Naive thymus-derived CD8-positive, alpha-beta T cell (primary cell): Measurements from ENCODE around the gene OR1I1. TPM values are rescaled to one million over a fixed set of nuclear protein-coding genes. Genes with fewer than 3 reads are reported as not detected.
"Not testable (repeated sequence)": the region's sequence is repeated elsewhere in the genome, so short reads cannot be mapped to it uniquely, and the experiment has no call there.

Experiments
- ATAC-seq, 2 donors: fragments of 150-1000 bp; cut with Tn5 transposase in 1 of 2; sonication (Bioruptor Pico), chemical (Tn5 transposase) in 1 of 2; 1 replicate in 1 of 2; 2 replicates in 1 of 2; pipeline ENCODE4 v1.10.0; 2021; ENCODE audit warnings: mild to moderate bottlenecking in 2 of 2, moderate library complexity in 2 of 2
- POLR2A ChIA-PET: fragments of 350-600 bp; sonication (Branson Sonifier 250); formaldehyde crosslinking; loops from one replicate; lab custom pipeline; 2021; ENCODE audit warnings: antibody characterized with exemption; lab: Charles Lee
- DNase-seq, 10 donors: peaks; one replicate each; pipeline versions ENCODE4 v3.0.0 to v3.0.0-alpha.2; 2020 to 2022
- H3K27ac Mint-ChIP-seq, 10 donors: one replicate each; pipeline ENCODE4 v1.8.0; 2020 to 2022; ENCODE audit warnings: mild to moderate bottlenecking in 10 of 10, mixed read lengths in 10 of 10, moderate library complexity in 4 of 10, inconsistent platforms in 1 of 10
- H3K27me3 Mint-ChIP-seq, 5 donors: one replicate each; pipeline ENCODE4 v1.8.0; 2021 to 2022; ENCODE audit warnings: mixed read lengths in 5 of 5
- H3K36me3 Mint-ChIP-seq, 3 donors: one replicate each; pipeline ENCODE4 v1.8.0; 2020 to 2022; ENCODE audit warnings: mixed read lengths in 3 of 3, mild to moderate bottlenecking in 2 of 3, inconsistent platforms in 1 of 3
- H3K4me1 Mint-ChIP-seq, 4 donors: one replicate each; pipeline ENCODE4 v1.8.0; 2021 to 2022; ENCODE audit warnings: mixed read lengths in 4 of 4
- H3K4me3 Mint-ChIP-seq, 10 donors: one replicate each; pipeline ENCODE4 v1.8.0; 2020 to 2022; ENCODE audit warnings: mild to moderate bottlenecking in 10 of 10, mixed read lengths in 10 of 10, moderate library complexity in 6 of 10, inconsistent platforms in 1 of 10
- H3K9me3 Mint-ChIP-seq, 9 donors: one replicate each; pipeline ENCODE4 v1.8.0; 2020 to 2022; ENCODE audit warnings: mixed read lengths in 9 of 9, mild to moderate bottlenecking in 3 of 9, inconsistent platforms in 1 of 9, moderate library complexity in 1 of 9
- polyA plus RNA-seq, 3 donors: library from polyadenylated mRNA; unstranded; fragments of 300-500 nt; fragmentation: Illumina TruSeq; gene quantifications; one replicate each; pipeline ENCODE4 v1.2.3, GENCODE V29; 2021
- total RNA-seq, 8 experiments: library from RNA in 2 of 8; stranded (reverse) in 2 of 8; gene quantifications; one replicate each; pipeline ENCODE4 v1.2.3 and lab custom pipeline; 2021 to 2026

The OR1I1 gene
- total and polyA plus RNA-seq, 5 experiments from 2014 or later: not detected

DNA sequence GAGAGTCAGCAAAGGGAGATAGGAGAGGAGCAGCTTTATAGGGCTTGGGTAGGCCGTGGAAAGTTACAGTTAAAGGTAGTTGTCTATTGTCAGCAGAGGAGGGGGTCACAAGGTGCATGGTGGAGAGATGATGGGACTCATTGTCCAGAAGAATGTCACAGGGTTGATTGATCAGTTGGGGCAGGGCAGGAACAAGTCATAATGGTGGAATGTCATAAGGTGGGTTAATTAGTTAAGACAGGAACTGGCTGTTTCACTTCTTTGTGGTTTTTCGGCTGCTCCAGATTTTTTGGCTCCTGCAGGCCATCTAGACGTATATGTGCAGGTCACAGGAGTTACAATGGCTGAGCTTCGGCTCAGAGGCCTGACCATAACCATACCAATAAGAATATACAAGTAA is 11.6 kb upstream of the OR1I1 start:
- H3K4me1 Mint-ChIP-seq, H3K9me3 Mint-ChIP-seq, H3K27ac Mint-ChIP-seq, ATAC-seq, POLR2A ChIA-PET, DNase-seq, H3K36me3 Mint-ChIP-seq, H3K4me3 Mint-ChIP-seq: not testable (repeated sequence)
- H3K27me3 Mint-ChIP-seq: peaks cover 0 to 16% (median 7%) of the 10 kb centered on the region in 5 donors

GRCh38 chr19:15072930-15073647 is 8.9 kb upstream of the OR1I1 start:
- H3K36me3 Mint-ChIP-seq: no peaks in the 10 kb centered on the region
- H3K4me3 Mint-ChIP-seq: no peak overlapping the region
- peaks cover 0 to 10% (median 5%) of the 10 kb centered on the region in 5 donors for H3K27me3 Mint-ChIP-seq
- ATAC-seq: no peak
- no peak for DNase-seq
- no peaks in the 10 kb centered on the region for H3K4me1 Mint-ChIP-seq
- POLR2A ChIA-PET: no interaction called here
- H3K9me3 Mint-ChIP-seq: no peaks in the 10 kb centered on the region
- no peak overlapping the region for H3K27ac Mint-ChIP-seq

- H3K4me3 Mint-ChIP-seq: no peak overlapping the region
- H3K36me3 Mint-ChIP-seq: no peaks in the 10 kb centered on the region
- no peaks in the 10 kb centered on the region for H3K9me3 Mint-ChIP-seq
- peaks cover 0 to 13% (median 11%) of the 10 kb centered on the region in 5 donors for H3K27me3 Mint-ChIP-seq
- POLR2A ChIA-PET: no interaction called here
- no peak overlapping the region for H3K27ac Mint-ChIP-seq
- ATAC-seq (no peak), DNase-seq (no peak)
- no peaks in the 10 kb centered on the region for H3K4me1 Mint-ChIP-seq
Measured at GRCh38 chr19:15074371-15074770, 7.6 kb upstream of the OR1I1 start.

GRCh38 chr19:15075806-15076205 is 6.2 kb upstream of the OR1I1 start:
- H3K4me1 Mint-ChIP-seq: no peaks in the 10 kb centered on the region
- H3K27me3 Mint-ChIP-seq: peaks cover under 1 to 12% (median 9%) of the 10 kb centered on the region in 5 donors
- H3K4me3 Mint-ChIP-seq: no peak overlapping the region
- H3K9me3 Mint-ChIP-seq: no peaks in the 10 kb centered on the region
- H3K36me3 Mint-ChIP-seq: no peaks in the 10 kb centered on the region
- DNase-seq (no peak), ATAC-seq (no peak)
- no peak overlapping the region for H3K27ac Mint-ChIP-seq
- POLR2A ChIA-PET: no interaction called here

DNA sequence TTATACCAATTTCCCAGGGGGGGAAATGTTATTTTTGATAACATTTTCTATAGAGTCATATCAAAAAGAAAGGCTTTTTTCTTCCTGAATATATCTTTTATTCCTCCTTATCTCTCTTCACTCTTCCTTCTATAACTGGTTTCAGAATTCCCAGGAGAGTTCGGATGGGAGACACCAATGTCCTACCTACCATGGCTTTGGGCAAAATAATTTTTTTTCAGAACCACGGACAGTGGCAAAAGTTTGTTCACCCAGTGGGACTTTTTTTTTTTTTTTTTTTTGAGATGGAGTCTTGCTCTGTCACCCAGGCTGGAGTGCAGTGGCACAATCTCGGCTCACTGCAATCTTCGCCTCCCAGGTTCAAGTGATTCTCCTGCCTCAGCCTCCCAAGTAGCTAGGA is 2.0 kb upstream of the OR1I1 start:
- H3K4me1 Mint-ChIP-seq: not testable (repeated sequence)

GRCh38 chr19:15087182-15087581 is 5.2 kb downstream of the OR1I1 start:
- no peak overlapping the region for H3K27ac Mint-ChIP-seq
- peaks cover 8 to 45% (median 23%) of the 10 kb centered on the region in 5 donors for H3K27me3 Mint-ChIP-seq
- peaks cover 0 to 4% (median 1%) of the 10 kb centered on the region in 4 donors for H3K4me1 Mint-ChIP-seq
- POLR2A ChIA-PET: no interaction called here
- ATAC-seq: no peak
- H3K9me3 Mint-ChIP-seq: no peaks in the 10 kb centered on the region
- no peak for DNase-seq
- no peak overlapping the region for H3K4me3 Mint-ChIP-seq
- H3K36me3 Mint-ChIP-seq: no peaks in the 10 kb centered on the region

More for the DNA sequence above, 2.0 kb upstream of the OR1I1 start:
- H3K27me3 Mint-ChIP-seq: peaks cover 7 to 33% (median 21%) of the 10 kb centered on the region in 5 donors
- H3K27ac Mint-ChIP-seq, H3K9me3 Mint-ChIP-seq, POLR2A ChIA-PET, H3K4me3 Mint-ChIP-seq, H3K36me3 Mint-ChIP-seq, DNase-seq, ATAC-seq: not testable (repeated sequence)

GRCh38 chr19:15091918-15092753 is 10.1 kb downstream of the OR1I1 start:
- ATAC-seq (peak; percentile 58 to 76), DNase-seq (peak in 9 of 10 donors; percentile 39 to 77 (median 63))
- H3K4me3 Mint-ChIP-seq: peak overlapping the region in 2 of 10 donors; percentile 24 to 33
- no peaks in the 10 kb centered on the region for H3K9me3 Mint-ChIP-seq
- no peaks in the 10 kb centered on the region for H3K36me3 Mint-ChIP-seq
- H3K27me3 Mint-ChIP-seq: peaks cover 4 to 12% (median 11%) of the 10 kb centered on the region in 5 donors
- peaks cover 0 to 6% (median 2%) of the 10 kb centered on the region in 4 donors for H3K4me1 Mint-ChIP-seq
- peak overlapping the region in 2 of 10 donors; percentile 45 to 48 for H3K27ac Mint-ChIP-seq
- POLR2A ChIA-PET: interaction anchor here (0.6 to 0.8 kb wide), 8 partner anchors 41 to 1090 kb away, joined by 3 to 6 read pairs (median 3); partner anchors contain the start of gene AKAP8L

GRCh38 chr19:15093001-15093400 is 11.0 kb downstream of the OR1I1 start:
- DNase-seq: no peak
- H3K27ac Mint-ChIP-seq: no peak overlapping the region
- H3K9me3 Mint-ChIP-seq: no peaks in the 10 kb centered on the region
- ATAC-seq: no peak
- no peaks in the 10 kb centered on the region for H3K36me3 Mint-ChIP-seq
- POLR2A ChIA-PET: interaction anchor here (0.5 kb wide), 1 partner anchor 588 kb away, joined by 3 read pairs; no protein-coding TSS in a partner anchor
- H3K4me3 Mint-ChIP-seq: no peak overlapping the region
- H3K27me3 Mint-ChIP-seq: peaks cover 0 to 4% (median 3%) of the 10 kb centered on the region in 5 donors
- peaks cover 0 to 6% (median 2%) of the 10 kb centered on the region in 4 donors for H3K4me1 Mint-ChIP-seq

- Mint-ChIP-seq H3K4me1 (peaks cover 0 to 6% (median 2%) of the 10 kb centered on the region in 4 donors), H3K36me3 (no peaks in the 10 kb centered on the region), H3K27me3 (peaks cover 0 to 3% (median 0%) of the 10 kb centered on the region in 5 donors), H3K27ac (no peak overlapping the region), H3K9me3 (no peaks in the 10 kb centered on the region), H3K4me3 (no peak overlapping the region)
- ATAC-seq (no peak), DNase-seq (no peak)
- POLR2A ChIA-PET: interaction anchor here (0.6 kb wide), 1 partner anchor 55 kb away, joined by 3 read pairs; no protein-coding TSS in a partner anchor
Measured at GRCh38 chr19:15096223-15096622, 14.2 kb downstream of the OR1I1 start.

DNA sequence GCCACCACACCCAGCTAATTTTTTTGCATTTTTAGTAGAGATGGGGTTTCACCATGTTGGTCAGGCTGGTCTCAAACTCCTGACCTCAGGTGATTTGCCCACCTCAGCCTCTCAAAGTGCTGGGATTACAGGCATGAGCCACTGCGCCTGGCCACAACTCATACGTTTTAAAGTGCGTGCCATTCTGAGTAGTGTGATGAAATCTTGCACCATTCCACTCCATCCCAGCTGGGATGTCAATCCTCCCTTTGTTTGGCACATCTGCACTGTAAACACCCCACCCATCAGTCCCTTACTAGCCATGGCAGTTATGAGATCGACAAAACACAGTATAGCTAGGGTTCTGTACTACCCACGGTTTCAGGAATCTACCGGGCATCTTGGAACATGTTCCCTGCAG is 16.0 kb downstream of the OR1I1 start:
- ATAC-seq, H3K9me3 Mint-ChIP-seq, H3K4me3 Mint-ChIP-seq, H3K36me3 Mint-ChIP-seq, H3K27me3 Mint-ChIP-seq, DNase-seq, POLR2A ChIA-PET, H3K4me1 Mint-ChIP-seq, H3K27ac Mint-ChIP-seq: not testable (repeated sequence)

DNA sequence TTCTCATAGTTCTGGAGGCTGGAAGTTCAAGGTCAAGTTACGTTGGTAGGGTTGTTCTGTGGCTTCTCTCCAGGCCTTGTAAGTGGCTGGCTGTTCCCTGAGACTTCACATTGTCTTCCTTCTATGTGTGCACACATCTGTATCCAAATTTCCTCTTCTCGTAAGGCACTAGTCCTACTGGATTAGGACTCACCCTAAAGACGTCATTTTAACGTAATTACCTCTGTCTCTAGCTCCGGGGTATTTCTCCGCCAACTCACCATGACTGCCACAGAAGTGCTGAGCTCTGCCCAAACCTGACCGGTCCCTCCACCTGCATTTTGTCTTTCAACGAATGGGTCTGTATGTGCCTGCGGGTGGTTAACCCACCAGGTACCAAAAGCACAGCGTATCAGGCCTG is 16.4 kb downstream of the OR1I1 start:
- POLR2A ChIA-PET: no interaction called here
- H3K27me3 Mint-ChIP-seq: peaks cover 0 to 3% (median 0%) of the 10 kb centered on the region in 5 donors
- peaks cover 0 to 4% (median 3%) of the 10 kb centered on the region in 3 donors for H3K36me3 Mint-ChIP-seq
- DNase-seq (no peak), ATAC-seq (no peak)
- H3K4me3 Mint-ChIP-seq: no peak overlapping the region
- H3K9me3 Mint-ChIP-seq: peaks cover 1 to 14% (median 5%) of the 10 kb centered on the region in 9 donors
- no peak overlapping the region for H3K27ac Mint-ChIP-seq
- no peaks in the 10 kb centered on the region for H3K4me1 Mint-ChIP-seq

DNA sequence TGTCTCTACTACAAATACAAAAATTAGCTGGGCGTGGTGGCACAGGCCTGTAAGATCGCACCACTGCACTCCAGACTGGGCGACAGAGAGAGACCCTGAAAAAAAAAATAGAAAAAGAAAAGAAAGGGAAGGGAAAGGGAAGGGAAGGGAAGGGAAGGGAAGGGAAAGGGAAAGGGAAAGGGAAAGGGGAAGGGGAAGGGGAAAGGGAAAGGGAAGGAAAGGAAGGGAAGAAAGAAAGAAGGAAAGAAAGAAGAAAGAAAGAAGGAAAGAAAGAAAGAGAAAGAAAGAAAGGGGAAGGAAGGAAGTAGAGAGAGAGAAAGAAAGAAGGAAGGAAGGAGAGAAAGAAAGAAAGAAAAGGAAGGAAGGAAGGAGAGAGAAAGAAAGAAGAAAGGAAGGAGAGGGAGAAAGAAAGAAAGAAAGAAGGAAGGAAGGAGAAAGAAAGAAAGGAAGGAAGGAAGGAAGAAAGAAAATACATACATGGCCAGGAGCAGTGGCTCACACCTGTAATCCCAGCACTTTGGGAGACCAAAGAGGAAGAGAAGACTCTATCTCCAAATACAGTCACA is 17.1 kb downstream of the OR1I1 start:
- Mint-ChIP-seq H3K9me3 (peaks cover 4 to 21% (median 11%) of the 10 kb centered on the region in 9 donors), H3K27ac (peak overlapping the region in 2 of 10 donors; percentile 49 to 57), H3K36me3 (peaks cover 0 to 8% (median 4%) of the 10 kb centered on the region in 3 donors), H3K4me3 (no peak overlapping the region), H3K4me1 (no peaks in the 10 kb centered on the region), H3K27me3 (peaks cover 0 to 4% (median 0%) of the 10 kb centered on the region in 5 donors)
- ATAC-seq (no peak), DNase-seq (no peak)
- POLR2A ChIA-PET: interaction anchor here (0.6 kb wide), 1 partner anchor 53 kb away, joined by 3 read pairs; no protein-coding TSS in a partner anchor
